ENCODE results near the gene STXBP5L. TPM values are rescaled to one million over a fixed set of nuclear protein-coding genes. Genes with fewer than 3 reads are reported as not detected.

Gene STXBP5L
- total RNA-seq: 3.0 and 4.3 TPM in 2 replicates
- long read RNA-seq, partial matches to known transcripts: 3 of 8 reads
- long read RNA-seq, other reads (novel, unspliced or antisense): 4 of 8 reads

GRCh38 chr3:120908030-120908794, at the start of gene STXBP5L:
Gene STXBP5L (plus strand): TSS chr3:120908205. CDS start chr3:120909579, 1,374 bp downstream.
- peak; percentile 95 for DNase-seq (ENCODE audit: low read depth, low spot score)
- Mint-ChIP-seq H3K27me3 (ENCODE audit: low read depth) (peaks cover 71% of the 10 kb centered on the region), H3K36me3 (ENCODE audit: low read depth) (no peaks in the 10 kb centered on the region), H3K27ac (ENCODE audit: unreplicated experiment) (peak within 1 kb of the TSS; percentile 94), H3K9me3 (no peaks in the 10 kb centered on the region), H3K4me3 (peak within 1 kb of the TSS; percentile 98), H3K4me1 (peaks cover 23% of the 10 kb centered on the region)
- TF ChIP-seq CTCF (conservative IDR thresholded peaks at IDR 0.05): no peak

- no peak for TF ChIP-seq CTCF (conservative IDR thresholded peaks at IDR 0.05)
- no peak overlapping the region for H3K27ac Mint-ChIP-seq (ENCODE audit: unreplicated experiment)
- H3K36me3 Mint-ChIP-seq (ENCODE audit: low read depth): no peaks in the 10 kb centered on the region
- H3K9me3 Mint-ChIP-seq: no peaks in the 10 kb centered on the region
- H3K4me1 Mint-ChIP-seq: no peaks in the 10 kb centered on the region
- H3K27me3 Mint-ChIP-seq (ENCODE audit: low read depth): peaks cover 11% of the 10 kb centered on the region
- DNase-seq (ENCODE audit: low read depth, low spot score): no peak
- no peak overlapping the region for H3K4me3 Mint-ChIP-seq
Measured at GRCh38 chr3:120858521-120858920, 49.5 kb upstream of the STXBP5L start.

- no peak for DNase-seq (ENCODE audit: low read depth, low spot score)
- H3K27ac Mint-ChIP-seq (ENCODE audit: unreplicated experiment): no peak overlapping the region
- TF ChIP-seq CTCF (conservative IDR thresholded peaks at IDR 0.05): no peak
- H3K36me3 Mint-ChIP-seq (ENCODE audit: low read depth): no peaks in the 10 kb centered on the region
- H3K4me1 Mint-ChIP-seq: no peaks in the 10 kb centered on the region
- H3K9me3 Mint-ChIP-seq: no peaks in the 10 kb centered on the region
- no peak overlapping the region for H3K4me3 Mint-ChIP-seq
- H3K27me3 Mint-ChIP-seq (ENCODE audit: low read depth): peaks cover 11% of the 10 kb centered on the region
Measured at GRCh38 chr3:120864541-120864940, 43.5 kb upstream of the STXBP5L start.

GRCh38 chr3:120875507-120875906, 32.5 kb upstream of the STXBP5L start:
- Mint-ChIP-seq H3K27me3 (ENCODE audit: low read depth) (peaks cover 2% of the 10 kb centered on the region), H3K36me3 (ENCODE audit: low read depth) (no peaks in the 10 kb centered on the region), H3K9me3 (no peaks in the 10 kb centered on the region), H3K27ac (ENCODE audit: unreplicated experiment) (no peak overlapping the region), H3K4me3 (no peak overlapping the region), H3K4me1 (no peaks in the 10 kb centered on the region)
- TF ChIP-seq CTCF (conservative IDR thresholded peaks at IDR 0.05): no peak
- no peak for DNase-seq (ENCODE audit: low read depth, low spot score)

GRCh38 chr3:120875989-120876388, 32.0 kb upstream of the STXBP5L start:
- no peaks in the 10 kb centered on the region for H3K4me1 Mint-ChIP-seq
- H3K27ac Mint-ChIP-seq (ENCODE audit: unreplicated experiment): no peak overlapping the region

More at GRCh38 chr3:120875989-120876388, 32.0 kb upstream of the STXBP5L start:
- H3K9me3 Mint-ChIP-seq: no peaks in the 10 kb centered on the region
- H3K36me3 Mint-ChIP-seq (ENCODE audit: low read depth): no peaks in the 10 kb centered on the region
- DNase-seq (ENCODE audit: low read depth, low spot score): no peak
- peaks cover 1% of the 10 kb centered on the region for H3K27me3 Mint-ChIP-seq (ENCODE audit: low read depth)
- no peak overlapping the region for H3K4me3 Mint-ChIP-seq
- TF ChIP-seq CTCF (conservative IDR thresholded peaks at IDR 0.05): no peak
